Pons (tissue), 1 donor: Measurements from ENCODE around the gene UBTD1.

Experiments used
- DNase-seq: peaks from one replicate; pipeline ENCODE4 v3.0.0-alpha.2; 2016; ENCODE audit warnings: low spot score

The UBTD1 gene

GRCh38 chr10:97483506-97483905, 15.2 kb upstream of the UBTD1 start:
- no peak for DNase-seq

GRCh38 chr10:97483921-97484320, 14.8 kb upstream of the UBTD1 start:
- no peak for DNase-seq

DNA sequence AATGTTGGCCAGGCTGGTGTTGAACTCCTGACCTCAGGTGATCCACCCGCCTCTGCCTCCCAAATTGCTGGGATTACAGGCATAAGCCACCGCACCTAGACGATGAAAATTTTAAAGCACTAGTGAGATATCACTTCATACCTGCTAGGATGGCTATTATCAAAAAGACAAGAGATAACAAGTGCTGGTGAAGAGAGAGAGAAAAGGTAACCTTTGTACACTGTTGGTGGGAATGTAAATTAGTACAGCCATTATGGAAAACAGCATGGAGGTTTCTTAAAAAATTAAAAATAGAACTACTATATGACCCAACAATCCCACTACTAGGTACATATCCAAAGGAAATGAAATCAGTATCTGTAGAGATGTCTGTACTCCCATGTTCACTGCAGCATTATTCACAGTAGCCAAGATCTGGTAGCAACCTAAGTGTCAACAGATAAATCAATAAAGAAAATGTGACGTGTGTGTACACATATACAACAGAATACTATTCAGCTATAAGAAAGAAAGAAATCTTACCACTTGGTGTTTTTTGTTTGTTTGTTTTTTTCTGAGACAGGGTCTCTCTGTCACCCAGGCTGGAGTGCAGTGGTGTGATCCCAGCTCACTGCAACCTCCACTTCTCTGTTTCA, 13.0 kb upstream of the UBTD1 start:
- DNase-seq = no peak

DNA sequence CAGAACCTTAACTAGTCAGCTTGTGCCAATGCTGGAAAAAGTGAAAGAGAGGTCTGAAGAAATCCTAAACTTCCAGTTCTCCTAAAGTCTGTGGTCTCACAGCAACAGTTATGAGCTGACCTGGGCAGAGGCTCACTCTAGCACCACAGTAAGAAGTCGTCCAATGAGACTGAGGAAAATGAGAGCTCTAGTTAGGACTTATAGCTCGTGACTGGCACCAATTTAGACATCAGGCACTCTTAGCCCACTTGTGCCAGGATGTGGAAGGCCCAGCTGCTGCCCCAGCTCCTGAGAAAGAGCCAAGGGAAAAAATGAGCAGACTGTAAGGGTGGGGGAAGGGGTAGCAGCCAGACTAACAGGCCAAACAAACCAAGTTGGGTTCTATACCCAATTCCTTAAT, 8.1 kb upstream of the UBTD1 start:
- peak; percentile 89 for DNase-seq

DNA sequence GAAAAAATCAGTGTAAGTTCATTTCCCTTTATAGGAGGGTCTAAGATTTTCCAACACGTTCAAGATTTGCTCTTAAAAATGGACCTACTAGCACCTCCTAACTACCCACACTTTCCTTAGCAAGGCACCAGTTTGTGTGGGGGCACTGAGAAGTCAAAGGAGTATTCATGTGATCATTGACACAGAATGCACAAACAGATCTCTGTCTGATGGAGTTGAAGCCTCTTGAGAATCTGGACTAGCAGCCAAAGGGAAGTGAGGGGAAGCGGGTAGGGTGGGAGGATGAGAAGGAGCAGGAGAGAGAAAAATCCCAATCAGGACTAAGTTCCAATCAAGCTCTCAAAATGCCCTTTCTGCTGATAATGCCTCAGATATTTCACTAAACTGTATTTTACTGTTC, 4.6 kb upstream of the UBTD1 start:
- DNase-seq = peak; percentile 97

GRCh38 chr10:97494863-97495506, 3.7 kb upstream of the UBTD1 start:
- DNase-seq = peak; percentile 43

DNA sequence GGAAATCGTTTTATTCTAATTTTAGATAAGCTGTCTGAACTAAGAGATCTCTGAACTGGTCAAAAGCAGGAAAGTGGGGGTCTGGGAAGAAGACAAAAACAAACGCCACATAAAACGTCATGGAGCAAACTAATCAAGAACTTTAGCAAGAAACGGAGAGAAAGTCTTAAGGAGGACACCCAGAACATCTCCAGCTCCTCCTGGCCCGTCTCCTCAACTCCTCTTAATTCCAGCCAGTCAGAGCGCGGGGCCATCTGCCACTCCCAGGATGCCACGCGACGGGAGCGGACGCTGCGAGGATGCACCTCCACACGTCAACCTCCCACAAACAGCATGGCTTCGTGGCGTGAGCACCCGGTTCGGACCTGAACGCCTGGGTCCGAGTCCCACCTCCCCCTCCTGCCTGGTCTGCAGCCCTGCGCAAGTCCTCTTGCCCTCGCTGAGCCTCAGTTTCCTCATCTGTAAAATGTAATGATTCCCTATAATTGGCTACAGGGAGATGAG, 1.1 kb upstream of the UBTD1 start:
- peak; percentile 72 for DNase-seq

GRCh38 chr10:97498076-97498840, 466 bp upstream of the UBTD1 start, which contains the start of gene MMS19:
MMS19 (minus strand) TSS chr10:97498422; CDS start chr10:97498384, 38 bp downstream.
- DNase-seq = peak; percentile 98

- peak; percentile 53 for DNase-seq
Measured at GRCh38 chr10:97499561-97500296, 1.0 kb downstream of the UBTD1 start.

- DNase-seq = no peak
Measured at GRCh38 chr10:97500297-97500575, 1.5 kb downstream of the UBTD1 start.

GRCh38 chr10:97502916-97503315, 4.2 kb downstream of the UBTD1 start:
- DNase-seq = no peak

DNA sequence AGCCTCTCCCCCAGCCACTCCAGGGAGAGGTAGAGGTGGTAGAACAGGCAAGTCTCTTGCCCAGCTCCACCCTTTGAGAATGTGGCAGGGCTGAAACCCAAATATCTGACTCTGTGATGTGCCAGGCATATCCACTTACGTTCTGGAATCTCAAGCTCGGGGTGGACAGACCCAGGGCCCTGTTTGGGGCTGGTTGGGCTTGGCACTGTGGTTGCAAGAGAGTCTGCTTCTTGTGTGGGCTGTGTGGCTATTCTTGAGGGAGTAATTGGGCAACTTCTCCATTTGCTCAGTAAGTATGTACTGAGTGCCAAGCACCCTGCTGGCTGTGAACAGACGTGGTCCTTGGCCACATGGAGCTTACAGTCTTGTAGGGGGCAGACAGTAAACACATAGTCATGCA, 4.7 kb downstream of the UBTD1 start:
- DNase-seq = no peak

- no peak for DNase-seq
Measured at GRCh38 chr10:97505152-97505551, 6.4 kb downstream of the UBTD1 start.

GRCh38 chr10:97506199-97506991, 7.7 kb downstream of the UBTD1 start:
- no peak for DNase-seq

DNA sequence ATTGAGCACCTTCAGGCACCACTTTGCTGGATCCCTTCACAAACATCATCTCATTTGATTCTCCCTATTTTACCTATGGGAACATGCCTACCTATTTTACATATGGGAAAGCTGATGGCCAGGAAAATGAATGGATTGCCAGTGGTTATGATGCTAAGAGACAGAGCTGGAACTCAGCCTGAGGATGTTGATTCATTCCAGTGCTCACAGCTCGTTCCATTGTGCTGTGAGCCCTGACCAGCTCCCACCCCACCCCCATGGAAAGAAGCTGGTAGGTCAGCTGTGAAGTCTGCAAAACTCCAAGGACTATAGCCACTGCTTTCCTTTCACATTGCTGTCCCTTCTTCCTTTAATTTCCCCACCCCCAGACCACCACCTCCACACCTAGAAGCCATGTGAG, 9.6 kb downstream of the UBTD1 start:
- DNase-seq = peak; percentile 72

- DNase-seq = no peak
Measured at GRCh38 chr10:97509120-97509680, 10.5 kb downstream of the UBTD1 start.

DNA sequence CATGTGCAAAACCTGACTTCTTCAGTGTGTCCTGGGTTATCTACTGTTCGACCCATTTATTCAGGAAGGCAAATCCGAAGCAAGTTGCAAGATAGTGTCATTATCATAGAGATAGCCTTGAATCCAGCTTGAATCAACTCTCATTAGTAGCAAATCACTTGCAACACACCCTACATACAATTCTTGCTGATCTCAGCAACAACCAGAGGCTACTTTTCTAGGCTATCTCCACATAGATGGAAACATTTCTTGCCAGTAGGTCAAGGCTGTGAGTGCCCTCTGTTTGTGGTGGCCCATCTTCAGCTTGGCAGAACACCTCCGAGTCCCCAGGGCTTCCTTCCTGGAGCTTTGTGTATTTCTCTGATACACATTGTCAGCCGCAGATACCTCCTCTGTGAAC, 12.0 kb downstream of the UBTD1 start:
- no peak for DNase-seq

DNA sequence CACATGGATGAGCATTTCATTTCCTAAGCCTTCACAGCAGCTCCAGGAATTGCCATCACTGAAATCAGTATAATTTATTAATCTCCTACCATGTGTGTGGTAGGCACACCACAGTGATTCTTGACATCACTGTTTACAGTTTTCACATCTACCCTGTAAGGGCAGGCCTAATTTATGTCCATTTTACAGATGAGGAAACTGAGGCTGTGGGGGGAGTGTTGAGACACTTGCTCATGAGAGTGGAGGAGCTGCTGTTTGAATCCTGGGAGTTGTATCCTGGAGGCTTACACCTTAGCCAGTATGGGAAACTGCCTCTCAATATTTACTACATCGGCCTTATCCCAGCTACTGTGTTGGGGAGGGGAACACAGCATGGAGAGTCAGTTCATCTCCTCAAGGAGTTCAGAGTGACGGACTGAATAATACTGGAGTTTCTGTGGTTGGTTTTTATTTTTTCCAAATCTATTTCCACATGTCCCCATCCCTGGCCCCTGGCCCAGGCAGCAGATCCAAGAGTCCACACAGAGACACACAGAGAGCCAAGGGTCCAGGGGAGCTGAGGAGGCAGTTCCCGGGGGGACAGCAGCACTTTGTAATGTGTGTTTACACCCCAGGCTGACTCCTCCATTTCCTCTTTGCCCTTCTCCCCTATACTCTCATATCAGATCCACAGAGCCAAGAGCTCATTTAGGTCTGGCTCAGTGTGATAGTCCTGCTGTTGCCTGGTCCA, 13.2 kb downstream of the UBTD1 start:
- no peak for DNase-seq

DNA sequence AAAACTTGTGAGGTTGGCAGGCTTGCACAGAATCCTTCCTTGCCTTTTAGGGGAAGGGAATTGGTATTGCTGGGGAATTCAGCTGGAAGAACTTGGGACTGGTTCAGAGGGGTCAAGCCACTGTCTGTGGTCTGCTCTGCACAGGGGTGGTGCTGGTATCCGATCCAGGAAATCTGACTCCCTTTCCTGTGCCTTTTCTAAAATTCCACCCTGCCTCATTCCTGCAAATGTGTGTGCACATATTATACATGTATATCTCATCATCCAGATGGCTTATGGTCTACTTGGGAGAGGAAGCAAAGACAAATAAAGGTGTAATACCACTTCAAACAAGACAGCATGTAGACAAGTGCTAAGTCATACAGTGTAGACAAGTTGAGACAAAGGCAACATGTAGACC, 14.3 kb downstream of the UBTD1 start:
- no peak for DNase-seq

DNA sequence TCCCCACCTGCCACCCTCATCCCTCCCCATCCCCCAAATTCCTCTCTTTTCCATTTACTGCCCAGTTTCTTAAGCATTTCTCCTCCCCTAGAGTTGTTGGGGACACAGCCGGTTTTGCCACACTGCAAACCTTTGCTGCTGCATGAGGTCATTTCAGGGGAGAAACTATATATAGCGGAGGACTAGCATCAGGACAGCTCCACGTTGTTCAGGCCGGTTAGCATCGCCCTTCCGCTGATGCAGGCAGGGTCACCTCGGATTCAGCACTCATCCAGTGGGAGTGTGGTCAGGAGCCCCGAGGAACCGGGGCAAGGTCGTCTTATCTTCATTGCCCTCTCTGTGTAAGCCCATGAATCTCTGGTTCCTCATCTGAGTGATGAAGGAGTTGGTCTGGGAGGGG, 15.6 kb downstream of the UBTD1 start:
- DNase-seq = no peak
